ENCODE measurements around the gene VWA2. TPM values are rescaled to one million over a fixed set of nuclear protein-coding genes. Genes with fewer than 3 reads are reported as not detected.

Gene VWA2
- total RNA-seq, 1 experiment from 2014 or later = not detected

GRCh38 chr10:114262496-114262895, 23.4 kb downstream of the VWA2 start:
- DNase-seq (ENCODE audit: unreplicated experiment) = no peak
- H3K27me3 Mint-ChIP-seq (ENCODE audit: insufficient read depth, unreplicated experiment) = no peaks in the 10 kb centered on the region
- POLR2A ChIA-PET = interaction anchor here (0.6 to 5.0 kb wide), 4 partner anchors 9 to 546 kb away, joined by 3 to 72 read pairs (median 4); partner anchors contain the start of gene CCDC186
- no peaks in the 10 kb centered on the region for H3K9me3 Mint-ChIP-seq (ENCODE audit: unreplicated experiment)
- H3K4me3 Mint-ChIP-seq (ENCODE audit: unreplicated experiment) = no peak overlapping the region
- intact Hi-C loops (cut with micrococcal nuclease) = no loop called here
- BruUV-seq (replicated peaks) = no TSS peak
- no peak overlapping the region for H3K27ac Mint-ChIP-seq (ENCODE audit: low read depth, unreplicated experiment)
- CTCF ChIA-PET = interaction anchor here (0.6 kb wide), 1 partner anchor 31 kb away, joined by 6 read pairs; no protein-coding TSS in a partner anchor
- H3K4me1 Mint-ChIP-seq (ENCODE audit: insufficient read depth, unreplicated experiment) = peaks cover 27% of the 10 kb centered on the region
- H3K36me3 Mint-ChIP-seq (ENCODE audit: insufficient read depth, unreplicated experiment) = no peaks in the 10 kb centered on the region
- TF ChIP-seq, protein P1, sequence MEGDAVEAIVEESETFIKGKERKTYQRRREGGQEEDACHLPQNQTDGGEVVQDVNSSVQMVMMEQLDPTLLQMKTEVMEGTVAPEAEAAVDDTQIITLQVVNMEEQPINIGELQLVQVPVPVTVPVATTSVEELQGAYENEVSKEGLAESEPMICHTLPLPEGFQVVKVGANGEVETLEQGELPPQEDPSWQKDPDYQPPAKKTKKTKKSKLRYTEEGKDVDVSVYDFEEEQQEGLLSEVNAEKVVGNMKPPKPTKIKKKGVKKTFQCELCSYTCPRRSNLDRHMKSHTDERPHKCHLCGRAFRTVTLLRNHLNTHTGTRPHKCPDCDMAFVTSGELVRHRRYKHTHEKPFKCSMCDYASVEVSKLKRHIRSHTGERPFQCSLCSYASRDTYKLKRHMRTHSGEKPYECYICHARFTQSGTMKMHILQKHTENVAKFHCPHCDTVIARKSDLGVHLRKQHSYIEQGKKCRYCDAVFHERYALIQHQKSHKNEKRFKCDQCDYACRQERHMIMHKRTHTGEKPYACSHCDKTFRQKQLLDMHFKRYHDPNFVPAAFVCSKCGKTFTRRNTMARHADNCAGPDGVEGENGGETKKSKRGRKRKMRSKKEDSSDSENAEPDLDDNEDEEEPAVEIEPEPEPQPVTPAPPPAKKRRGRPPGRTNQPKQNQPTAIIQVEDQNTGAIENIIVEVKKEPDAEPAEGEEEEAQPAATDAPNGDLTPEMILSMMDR (IDR thresholded peaks at IDR 0.05; ENCODE audit: unreplicated experiment) = no peak

- BruUV-seq (replicated peaks) = no TSS peak
- no peaks in the 10 kb centered on the region for H3K27me3 Mint-ChIP-seq (ENCODE audit: insufficient read depth, unreplicated experiment)
- no peak for DNase-seq (ENCODE audit: unreplicated experiment)
- H3K4me3 Mint-ChIP-seq (ENCODE audit: unreplicated experiment) = no peak overlapping the region
- intact Hi-C loops (cut with micrococcal nuclease) = no loop called here
- ChIA-PET POLR2A (interaction anchor here (2.9 to 5.0 kb wide), 2 partner anchors 20 to 92 kb away, joined by 27 to 72 read pairs; partner anchors contain the start of gene CCDC186), CTCF (interaction anchor here (0.6 to 0.9 kb wide), 3 partner anchors 10 to 1962 kb away, joined by 3 read pairs; no protein-coding TSS in a partner anchor)
- TF ChIP-seq, protein P1 (IDR thresholded peaks at IDR 0.05; ENCODE audit: unreplicated experiment) = no peak
- no peaks in the 10 kb centered on the region for H3K9me3 Mint-ChIP-seq (ENCODE audit: unreplicated experiment)
- H3K4me1 Mint-ChIP-seq (ENCODE audit: insufficient read depth, unreplicated experiment) = peaks cover 25% of the 10 kb centered on the region
- no peaks in the 10 kb centered on the region for H3K36me3 Mint-ChIP-seq (ENCODE audit: insufficient read depth, unreplicated experiment)
- peak overlapping the region; percentile 44 for H3K27ac Mint-ChIP-seq (ENCODE audit: low read depth, unreplicated experiment)
Measured at GRCh38 chr10:114265392-114266053, 26.5 kb downstream of the VWA2 start.

DNA sequence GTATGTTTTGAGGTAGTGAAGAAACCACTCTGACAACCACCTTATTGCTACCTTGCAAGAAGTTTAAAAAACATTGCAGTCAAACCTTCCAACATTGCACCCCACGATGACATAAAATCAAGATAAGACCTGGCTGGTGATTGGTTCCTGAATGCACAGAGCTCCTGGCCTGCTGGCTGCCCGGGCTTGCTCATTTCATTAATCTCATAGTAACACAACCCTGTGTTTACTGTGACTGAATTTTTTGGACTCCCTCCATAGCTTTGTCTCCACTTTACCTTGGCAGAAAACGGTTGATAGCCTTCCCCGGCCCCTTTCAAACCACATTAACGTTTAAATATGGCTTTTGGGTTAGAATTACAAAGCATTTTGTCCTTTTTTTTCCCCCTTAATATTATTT, 27.5 kb downstream of the VWA2 start:
- CTCF ChIA-PET = interaction anchor here (0.8 kb wide), 1 partner anchor 33 kb away, joined by 4 read pairs; no protein-coding TSS in a partner anchor
- TF ChIP-seq, protein P1 (IDR thresholded peaks at IDR 0.05; ENCODE audit: unreplicated experiment) = no peak
- no peaks in the 10 kb centered on the region for H3K36me3 Mint-ChIP-seq (ENCODE audit: insufficient read depth, unreplicated experiment)
- H3K27me3 Mint-ChIP-seq (ENCODE audit: insufficient read depth, unreplicated experiment) = no peaks in the 10 kb centered on the region
- H3K4me1 Mint-ChIP-seq (ENCODE audit: insufficient read depth, unreplicated experiment) = peaks cover 27% of the 10 kb centered on the region
- BruUV-seq (replicated peaks) = no TSS peak
- intact Hi-C loops (cut with micrococcal nuclease) = no loop called here
- peak; percentile 72 for DNase-seq (ENCODE audit: unreplicated experiment)
- POLR2A ChIA-PET = interaction anchor here (0.5 to 5.0 kb wide), 11 partner anchors 18 to 416 kb away, joined by 3 to 72 read pairs (median 3); partner anchors contain the start of gene CCDC186
- H3K9me3 Mint-ChIP-seq (ENCODE audit: unreplicated experiment) = no peaks in the 10 kb centered on the region
- peak overlapping the region; percentile 79 for H3K27ac Mint-ChIP-seq (ENCODE audit: low read depth, unreplicated experiment)
- H3K4me3 Mint-ChIP-seq (ENCODE audit: unreplicated experiment) = no peak overlapping the region

GRCh38 chr10:114271075-114271778, 32.2 kb downstream of the VWA2 start:
- Mint-ChIP-seq H3K9me3 (ENCODE audit: unreplicated experiment) (no peaks in the 10 kb centered on the region), H3K27me3 (ENCODE audit: insufficient read depth, unreplicated experiment) (no peaks in the 10 kb centered on the region), H3K4me3 (ENCODE audit: unreplicated experiment) (no peak overlapping the region), H3K36me3 (ENCODE audit: insufficient read depth, unreplicated experiment) (no peaks in the 10 kb centered on the region), H3K4me1 (ENCODE audit: insufficient read depth, unreplicated experiment) (peaks cover 30% of the 10 kb centered on the region), H3K27ac (ENCODE audit: low read depth, unreplicated experiment) (peak overlapping the region; percentile 81)
- TF ChIP-seq, protein P1 (IDR thresholded peaks at IDR 0.05; ENCODE audit: unreplicated experiment) = no peak
- ChIA-PET CTCF (interaction anchor here (0.6 to 1.6 kb wide), 9 partner anchors 13 to 515 kb away, joined by 3 to 6 read pairs (median 4); partner anchors contain the start of gene AFAP1L2), POLR2A (interaction anchor here (0.6 to 4.2 kb wide), 16 partner anchors 8 to 551 kb away, joined by 3 to 75 read pairs (median 4); partner anchors contain the start of gene CCDC186)
- peak; percentile 65 for DNase-seq (ENCODE audit: unreplicated experiment)
- intact Hi-C loops (cut with micrococcal nuclease) = loop anchor here (2.0 kb wide), 1 partner anchor 96 kb away; the partner anchor contains the start of gene CCDC186
- no TSS peak for BruUV-seq (replicated peaks)
